OCI-LY3 (cell line): ENCODE data around the gene SLC4A5.

Source experiments
- CTCF ChIP-seq: fragments of 200-600, 300-600 bp; sonication (generic); IDR thresholded peaks from 2 replicates; pipeline ENCODE4 v1.5.1; 2014; ENCODE audit warnings: antibody characterized with exemption, low read length, low read depth
- EZH2phosphoT487 ChIP-seq: fragments of 200-600 bp; shearing (Covaris generic); IDR thresholded peaks from 2 replicates; pipeline ENCODE4 v1.6.1; 2018; ENCODE audit warnings: antibody characterized with exemption, mixed run types, low read depth

GRCh38 chr2:74269667-74270066, 73.5 kb downstream of the SLC4A5 start:
- no peak for TF ChIP-seq CTCF
- TF ChIP-seq EZH2phosphoT487, result no peak
